GM12878 (cell line): ENCODE data around the gene PPP4R4. TPM values are rescaled to one million over a fixed set of nuclear protein-coding genes. Genes with fewer than 3 reads are reported as not detected.

Experiments
- ATAC-seq: fragments of 200-7000 bp; cut with Tn5 transposase; 3 replicates; pipeline ENCODE4 v1.9.1; 2020; ENCODE audit warnings: mild to moderate bottlenecking, moderate library complexity
- BruUV-seq: library from RNA; stranded (reverse); fragments of 400-500 nt; replicated peaks from 2 replicates; lab custom pipeline; 2021; lab: Mats Ljungman, UMichigan
- CTCF ChIA-PET: fragments of 300-600 bp; sonication (Branson Sonifier 250); formaldehyde crosslinking; extraction: SDS; loops from one replicate; lab custom pipeline; 2021; ENCODE audit warnings: inconsistent platforms; lab: Yijun Ruan, JAX
- POLR2A ChIA-PET: fragments of 350-600 bp; formaldehyde crosslinking; extraction: SDS; loops from one replicate; lab custom pipeline; 2021; ENCODE audit warnings: inconsistent platforms; lab: Charles Lee
- RAD21 ChIA-PET: fragments of 300-600 bp; sonication (Branson Sonifier 250); formaldehyde crosslinking; loops from one replicate; lab custom pipeline; 2023; ENCODE audit warnings: antibody characterized with exemption; ENCODE audit not compliant: unreplicated experiment; lab: Charles Lee
- SMC1A ChIA-PET: fragments of 300-600 bp; sonication (Branson Sonifier 250); formaldehyde crosslinking; loops from one replicate; lab custom pipeline; 2023; ENCODE audit not compliant: unreplicated experiment, uncharacterized antibody; lab: Charles Lee
- DNase-seq: peaks from one replicate; pipeline ENCODE4 v3.0.0-alpha.2; 2011; ENCODE audit warnings: low read depth, low spot score
- FAIRE-seq: peaks from 3 replicates; lab custom pipeline; 2011; peaks lifted over from hg19 to GRCh38; lab: Jason Lieb, UNC
- H2AFZ ChIP-seq: 2 replicates; pipeline ENCODE4 v1.6.0; 2011; ENCODE audit warnings: low read depth, low read length, control low read depth; ENCODE audit not compliant: control insufficient read depth
- H3K27ac ChIP-seq: 2 replicates; pipeline ENCODE4 v1.5.1; 2011; ENCODE audit warnings: control low read depth; ENCODE audit not compliant: control insufficient read depth, insufficient read depth
- H3K27me3 ChIP-seq, 2 experiments: replicated peaks in 1 of 2; 2 replicates each; pipeline versions ENCODE4 v1.6.0 to v1.6.1; 2011; ENCODE audit warnings: low read length in 1 of 2; ENCODE audit not compliant: control insufficient read depth in 2 of 2, insufficient read depth in 2 of 2
- H3K36me3 ChIP-seq, 2 experiments: 2 replicates each; pipeline ENCODE4 v1.5.1; 2011; ENCODE audit warnings: low read length in 1 of 2; ENCODE audit not compliant: control insufficient read depth in 2 of 2, insufficient read depth in 2 of 2
- H3K4me1 ChIP-seq: 2 replicates; pipeline ENCODE4 v1.6.1; 2011; ENCODE audit warnings: mild to moderate bottlenecking, low read length, moderate library complexity, mixed read lengths; ENCODE audit not compliant: control insufficient read depth, insufficient read depth
- H3K4me2 ChIP-seq: 2 replicates; pipeline ENCODE4 v1.6.0; 2011; ENCODE audit warnings: control low read depth; ENCODE audit not compliant: control insufficient read depth, insufficient read depth
- H3K4me3 ChIP-seq: fragments of 200-600 bp; sonication (generic); 2 replicates; pipeline ENCODE4 v1.5.1; 2016
- H3K79me2 ChIP-seq: 2 replicates; pipeline ENCODE4 v1.6.0; 2011; ENCODE audit warnings: low read length; ENCODE audit not compliant: control insufficient read depth, insufficient read depth
- H3K9ac ChIP-seq: 2 replicates; pipeline ENCODE4 v1.8.0; 2011; ENCODE audit warnings: low read length, control low read depth, mixed read lengths; ENCODE audit not compliant: control insufficient read depth, insufficient read depth
- H3K9me3 ChIP-seq: replicated peaks from 3 replicates; pipeline ENCODE4 v1.5.1; 2011; ENCODE audit warnings: mild to moderate bottlenecking, low read length; ENCODE audit not compliant: control insufficient read depth, insufficient read depth
- H4K20me1 ChIP-seq: 2 replicates; pipeline ENCODE4 v1.6.0; 2011; ENCODE audit not compliant: control insufficient read depth, insufficient read depth
- ATF3 ChIP-seq: IDR thresholded peaks from 2 replicates; pipeline ENCODE4 v1.6.1; 2011; ENCODE audit warnings: low read depth, mild to moderate bottlenecking, low read length, moderate library complexity, borderline replicate concordance; ENCODE audit errors: extremely low read depth
- BACH1 ChIP-seq: fragments of 450-650 bp; IDR thresholded peaks from 2 replicates; pipeline ENCODE4 v1.6.1; 2017; ENCODE audit warnings: mild to moderate bottlenecking, borderline replicate concordance
- CREB1 ChIP-seq: IDR thresholded peaks from 2 replicates; pipeline ENCODE4 v1.6.1; 2012; ENCODE audit warnings: low read depth, mild to moderate bottlenecking, inconsistent platforms
- E2F8 ChIP-seq: fragments of 450-650 bp; IDR thresholded peaks from 2 replicates; pipeline ENCODE4 v1.6.1; 2018; ENCODE audit warnings: mild to moderate bottlenecking, low read depth, moderate library complexity; ENCODE audit not compliant: partially characterized antibody
- E4F1 ChIP-seq: fragments of 450-650 bp; IDR thresholded peaks from 2 replicates; pipeline ENCODE4 v1.6.1; 2018; ENCODE audit warnings: borderline replicate concordance, mild to moderate bottlenecking; ENCODE audit not compliant: partially characterized antibody
- MXI1 ChIP-seq: fragments of 150-350 bp; IDR thresholded peaks from 2 replicates; pipeline ENCODE4 v1.6.1; 2011; ENCODE audit warnings: low read depth, mild to moderate bottlenecking, inconsistent platforms, low read length, improper control_type of control experiment
- RUNX3 ChIP-seq: IDR thresholded peaks from 2 replicates; pipeline ENCODE4 v1.6.1; 2012; ENCODE audit warnings: low read length, inconsistent platforms
- SIN3A ChIP-seq: IDR thresholded peaks from 2 replicates; pipeline ENCODE4 v1.6.1; 2012; ENCODE audit warnings: low read depth, low read length, improper control_type of control experiment
- SIX5 ChIP-seq: IDR thresholded peaks from 2 replicates; pipeline ENCODE4 v1.6.1; 2011; ENCODE audit warnings: mild to moderate bottlenecking, low read depth, low read length, moderate library complexity; ENCODE audit not compliant: severe bottlenecking
- SMAD5 ChIP-seq: IDR thresholded peaks from 2 replicates; pipeline ENCODE4 v1.6.1; 2016; ENCODE audit warnings: antibody characterized with exemption, low read depth
- SP1 ChIP-seq: IDR thresholded peaks from one replicate; pipeline ENCODE4 v1.6.1; 2011; ENCODE audit warnings: low read depth, low read length
- WGBS: methylation state at CpG from one replicate; pipeline ENCODE4 v1.1.6; 2016; ENCODE audit warnings: low lambda C conversion rate; ENCODE audit not compliant: insufficient replicate concordance, insufficient coverage; ENCODE audit errors: missing lambda C conversion rate; 5-methylcytosine and 5-hydroxymethylcytosine counted together
- in situ Hi-C: fragments of 300-500 bp; cut with MboI; formaldehyde crosslinking; loops from 9 replicates; pipeline ENCODE4 v1.14.3; 2018; ENCODE audit warnings: mixed read lengths
- intact Hi-C: fragments of 100-400 bp; cut with micrococcal nuclease; formaldehyde crosslinking; loops from one replicate; pipeline ENCODE4 v1.14.2; 2022; ENCODE audit not compliant: unreplicated experiment
- polyA plus RNA-seq, 11 experiments: library from polyadenylated mRNA; depleted of rRNA in 4 of 11; unstranded in 6 of 11; stranded (reverse) in 5 of 11; fragments of >200 nt; fragmentation: Nextera tagmentation in 4 of 11; fragmentation: Illumina TruSeq in 1 of 11; extraction: Ambion mirVana in 4 of 11; extraction: Trizol in 1 of 11; gene quantifications; 1 replicate in 1 of 11; 2 replicates in 10 of 11; pipeline versions ENCODE4 v1.2.1 to v1.2.3, GENCODE V29; 2011 to 2016; ENCODE audit warnings: inconsistent platforms in 2 of 11, missing spikeins in 2 of 11, low read depth in 1 of 11
- total RNA-seq, 4 experiments: library from RNA; depleted of rRNA in 3 of 4; stranded (reverse); fragments of >200 nt in 3 of 4; fragmentation: Illumina TruSeq in 1 of 4; extraction: Trizol in 1 of 4; gene quantifications; 2 replicates each; pipeline versions ENCODE4 v1.2.1 to v1.2.3, GENCODE V29; 2013 to 2021
- TF ChIP-seq, protein P1 (sequence below): IDR thresholded peaks from 2 replicates; pipeline ENCODE4 v1.6.1; 2011; ENCODE audit warnings: mild to moderate bottlenecking, low read depth, low read length, moderate library complexity; ENCODE audit not compliant: insufficient replicate concordance

Gene PPP4R4
- total and polyA plus RNA-seq, 10 of the 15 experiments (the other 5 are each of a cell fraction or from before 2014, with no cell fraction given), result 0.01 to 0.13 (median 0.08) TPM; not detected in 4

DNA sequence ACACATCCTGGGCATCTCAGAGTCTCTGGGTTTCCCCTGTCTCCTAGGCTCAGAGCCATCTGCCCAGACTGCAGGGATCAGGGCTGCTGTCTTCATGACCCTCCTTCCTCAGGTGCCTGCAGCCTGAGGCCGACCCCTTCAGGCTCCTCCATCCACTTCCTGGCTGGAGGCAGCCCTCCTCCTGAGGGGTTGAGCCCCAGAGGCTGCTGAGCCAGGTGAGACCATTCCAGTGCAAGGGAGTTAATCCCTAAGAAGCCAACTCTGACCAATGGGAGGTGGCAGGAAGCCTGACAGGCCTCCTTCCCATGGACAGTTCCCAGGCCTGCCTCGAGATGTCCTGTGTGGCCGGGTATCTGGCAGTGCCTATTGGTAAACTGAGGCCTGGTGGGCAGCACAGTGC is 8.4 kb upstream of the PPP4R4 start:
- Histone ChIP-seq H3K9ac (no peak overlapping the region), H3K4me2 (no peak overlapping the region), H3K79me2 (no peaks in the 10 kb centered on the region), H3K27ac (no peak overlapping the region), H3K4me3 (no peak overlapping the region), H3K9me3 (no peaks in the 10 kb centered on the region), H4K20me1 (no peaks in the 10 kb centered on the region), H3K4me1 (no peaks in the 10 kb centered on the region; the same call in 1 of the 2 replicates), H3K27me3 (peaks cover 0 to 2% of the 10 kb centered on the region in 2 experiments; a peak in 1 of 4 replicates), H2AFZ (no peak overlapping the region), H3K36me3 (no peaks in the 10 kb centered on the region)
- ATAC-seq, result no peak
- no peak for DNase-seq
- RAD21 ChIA-PET, result no interaction called here
- CTCF ChIA-PET, result no interaction called here
- TF ChIP-seq SIX5, result no peak
- no peak for TF ChIP-seq MXI1
- no peak for TF ChIP-seq ATF3
- no peak for TF ChIP-seq SMAD5
- no peak for TF ChIP-seq E2F8
- TF ChIP-seq E4F1, result no peak
- no peak for TF ChIP-seq BACH1
- TF ChIP-seq, protein P1, sequence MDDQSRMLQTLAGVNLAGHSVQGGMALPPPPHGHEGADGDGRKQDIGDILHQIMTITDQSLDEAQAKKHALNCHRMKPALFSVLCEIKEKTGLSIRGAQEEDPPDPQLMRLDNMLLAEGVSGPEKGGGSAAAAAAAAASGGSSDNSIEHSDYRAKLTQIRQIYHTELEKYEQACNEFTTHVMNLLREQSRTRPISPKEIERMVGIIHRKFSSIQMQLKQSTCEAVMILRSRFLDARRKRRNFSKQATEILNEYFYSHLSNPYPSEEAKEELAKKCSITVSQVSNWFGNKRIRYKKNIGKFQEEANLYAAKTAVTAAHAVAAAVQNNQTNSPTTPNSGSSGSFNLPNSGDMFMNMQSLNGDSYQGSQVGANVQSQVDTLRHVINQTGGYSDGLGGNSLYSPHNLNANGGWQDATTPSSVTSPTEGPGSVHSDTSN, result no peak
- no peak for TF ChIP-seq CREB1
- no peak for TF ChIP-seq SP1
- TF ChIP-seq SIN3A, result no peak
- no peak for TF ChIP-seq RUNX3
- FAIRE-seq, result no peak
- no TSS peak for BruUV-seq
- POLR2A ChIA-PET, result no interaction called here
- SMC1A ChIA-PET, result no interaction called here
- intact Hi-C loops, result no loop called here
- in situ Hi-C loops, result no loop called here
- 22% methylated on average over 3 of the region's 3 CpGs for WGBS
